Left forelimb (tissue), 1 donor: ENCODE measurements around the gene FOXD1.
"Not testable (repeated sequence)": the region's sequence is repeated elsewhere in the genome, so short reads cannot be mapped to it uniquely, and the experiment has no call there.

ENCODE experiments used
- DNase-seq: peaks from one replicate; pipeline ENCODE4 v3.0.0-alpha.2; 2018; ENCODE audit warnings: low spot score

FOXD1 gene

GRCh38 chr5:73415617-73416016 is 33.0 kb downstream of the FOXD1 start:
- no peak for DNase-seq

GRCh38 chr5:73415171-73415570 is 33.4 kb downstream of the FOXD1 start:
- DNase-seq: no peak

- no peak for DNase-seq
Measured at GRCh38 chr5:73412597-73412988, 36.0 kb downstream of the FOXD1 start.

- no peak for DNase-seq
Measured at GRCh38 chr5:73411936-73412596, 36.5 kb downstream of the FOXD1 start.

- not testable (repeated sequence) for DNase-seq
Measured at GRCh38 chr5:73409927-73410326, 38.6 kb downstream of the FOXD1 start.

GRCh38 chr5:73405691-73406090 is 42.9 kb downstream of the FOXD1 start:
- no peak for DNase-seq

- DNase-seq: no peak
Measured at GRCh38 chr5:73399775-73400174, 48.8 kb downstream of the FOXD1 start.
